ENCODE measurements around the gene CALM3.
"Not testable (repeated sequence)": the region's sequence is repeated elsewhere in the genome, so short reads cannot be mapped to it uniquely, and the experiment has no call there.

The CALM3 gene

DNA sequence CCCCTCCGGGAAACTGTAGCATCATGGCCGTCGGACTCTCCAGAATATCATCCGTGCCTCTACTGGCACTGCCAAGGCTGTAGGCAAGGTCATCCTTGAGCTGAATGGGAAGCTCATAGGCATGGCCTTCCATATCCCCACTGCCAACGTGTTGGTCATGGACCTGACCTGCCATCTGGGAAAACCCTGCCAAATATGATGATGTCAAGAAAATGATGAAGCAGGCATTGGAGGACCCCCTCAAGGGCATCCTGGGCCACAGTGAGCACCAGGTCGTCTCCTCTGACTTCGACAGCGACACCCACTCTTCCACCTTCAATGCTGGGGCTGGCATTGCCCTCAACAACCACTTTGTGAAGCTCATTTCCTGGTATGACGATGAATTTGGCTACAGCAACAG is 41.9 kb upstream of the CALM3 start:
- Histone ChIP-seq H2AFZ (ENCODE audit: low read depth, low read length) (no peak overlapping the region), H3K4me3 (ENCODE audit: low read depth in 1 of 2, low read length in 2 of 2) (no peak overlapping the region), H3K4me1 (ENCODE audit: insufficient read depth, low read length) (no peaks in the 10 kb centered on the region; the same call in 1 of the 2 replicates), H3K27ac (ENCODE audit: low read length) (no peak overlapping the region), H3K9ac (ENCODE audit: low read depth, low read length) (no peak overlapping the region), H3K79me2 (ENCODE audit: insufficient read depth, low read length) (no peaks in the 10 kb centered on the region), H3K36me3 (ENCODE audit: insufficient read depth, low read length) (no peaks in the 10 kb centered on the region), H3K27me3 (ENCODE audit: insufficient read depth, low read length, poor library complexity) (no peaks in the 10 kb centered on the region), H3K9me3 (ENCODE audit: insufficient read depth, low read length, severe bottlenecking) (no peaks in the 10 kb centered on the region), H3K4me2 (ENCODE audit: insufficient read depth, low read length) (no peak overlapping the region), H4K20me1 (ENCODE audit: insufficient read depth, low read length) (no peaks in the 10 kb centered on the region)
- no peak for DNase-seq
- ATAC-seq (ENCODE audit: insufficient read depth, low read depth), result no peak
- no peak for TF ChIP-seq EZH2 (IDR thresholded peaks at IDR 0.05; ENCODE audit: borderline replicate concordance, low read depth, low read length, severe bottlenecking)
- TF ChIP-seq, protein P1, sequence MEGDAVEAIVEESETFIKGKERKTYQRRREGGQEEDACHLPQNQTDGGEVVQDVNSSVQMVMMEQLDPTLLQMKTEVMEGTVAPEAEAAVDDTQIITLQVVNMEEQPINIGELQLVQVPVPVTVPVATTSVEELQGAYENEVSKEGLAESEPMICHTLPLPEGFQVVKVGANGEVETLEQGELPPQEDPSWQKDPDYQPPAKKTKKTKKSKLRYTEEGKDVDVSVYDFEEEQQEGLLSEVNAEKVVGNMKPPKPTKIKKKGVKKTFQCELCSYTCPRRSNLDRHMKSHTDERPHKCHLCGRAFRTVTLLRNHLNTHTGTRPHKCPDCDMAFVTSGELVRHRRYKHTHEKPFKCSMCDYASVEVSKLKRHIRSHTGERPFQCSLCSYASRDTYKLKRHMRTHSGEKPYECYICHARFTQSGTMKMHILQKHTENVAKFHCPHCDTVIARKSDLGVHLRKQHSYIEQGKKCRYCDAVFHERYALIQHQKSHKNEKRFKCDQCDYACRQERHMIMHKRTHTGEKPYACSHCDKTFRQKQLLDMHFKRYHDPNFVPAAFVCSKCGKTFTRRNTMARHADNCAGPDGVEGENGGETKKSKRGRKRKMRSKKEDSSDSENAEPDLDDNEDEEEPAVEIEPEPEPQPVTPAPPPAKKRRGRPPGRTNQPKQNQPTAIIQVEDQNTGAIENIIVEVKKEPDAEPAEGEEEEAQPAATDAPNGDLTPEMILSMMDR (IDR thresholded peaks at IDR 0.05; ENCODE audit: borderline replicate concordance, extremely low read depth, low read length, poor library complexity, severe bottlenecking), result no peak

- not testable (repeated sequence) for H4K20me1 ChIP-seq (ENCODE audit: insufficient read depth, low read length); H3K9me3 ChIP-seq (ENCODE audit: insufficient read depth, low read length, severe bottlenecking); H3K4me3 ChIP-seq (ENCODE audit: low read depth in 1 of 2, low read length in 2 of 2); H3K9ac ChIP-seq (ENCODE audit: low read depth, low read length); H3K27ac ChIP-seq (ENCODE audit: low read length); DNase-seq; H3K36me3 ChIP-seq (ENCODE audit: insufficient read depth, low read length); H3K79me2 ChIP-seq (ENCODE audit: insufficient read depth, low read length); H3K4me2 ChIP-seq (ENCODE audit: insufficient read depth, low read length); H3K4me1 ChIP-seq (ENCODE audit: insufficient read depth, low read length); ATAC-seq (ENCODE audit: insufficient read depth, low read depth); H2AFZ ChIP-seq (ENCODE audit: low read depth, low read length); H3K27me3 ChIP-seq (ENCODE audit: insufficient read depth, low read length, poor library complexity)
Observed at GRCh38 chr19:46559675-46560074, 41.5 kb upstream of the CALM3 start.

DNA sequence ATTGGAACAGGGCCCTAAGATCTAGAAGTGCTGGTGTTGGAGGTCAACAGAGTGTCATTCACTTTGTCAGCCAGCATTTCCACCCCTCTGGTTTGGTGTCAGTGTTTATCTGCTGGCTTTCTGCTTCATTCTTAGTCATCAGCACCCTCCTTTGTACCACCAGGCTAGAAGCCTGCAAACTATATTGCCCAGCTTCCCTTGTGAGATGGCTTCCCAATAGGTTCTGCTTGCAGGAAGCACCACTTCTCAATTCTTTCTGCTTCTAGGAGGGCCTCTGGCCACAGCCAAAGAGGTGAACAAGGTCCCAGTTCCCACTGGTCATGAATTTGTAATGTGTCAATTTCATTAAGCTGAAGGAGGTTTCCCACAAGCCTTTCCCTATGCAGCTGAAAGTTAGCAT is 36.4 kb upstream of the CALM3 start:
- no peak for DNase-seq
- ATAC-seq (ENCODE audit: insufficient read depth, low read depth), result no peak
- no peak overlapping the region for H3K27ac ChIP-seq (ENCODE audit: low read length)
- no peaks in the 10 kb centered on the region for H3K36me3 ChIP-seq (ENCODE audit: insufficient read depth, low read length)
- H3K27me3 ChIP-seq (ENCODE audit: insufficient read depth, low read length, poor library complexity), result no peaks in the 10 kb centered on the region
- H2AFZ ChIP-seq (ENCODE audit: low read depth, low read length), result no peak overlapping the region
- H4K20me1 ChIP-seq (ENCODE audit: insufficient read depth, low read length), result no peaks in the 10 kb centered on the region
- H3K4me3 ChIP-seq (ENCODE audit: low read depth in 1 of 2, low read length in 2 of 2), result no peak overlapping the region
- H3K9ac ChIP-seq (ENCODE audit: low read depth, low read length), result no peak overlapping the region
- H3K4me1 ChIP-seq (ENCODE audit: insufficient read depth, low read length), result no peaks in the 10 kb centered on the region; the same call in 1 of the 2 replicates
- H3K9me3 ChIP-seq (ENCODE audit: insufficient read depth, low read length, severe bottlenecking), result no peaks in the 10 kb centered on the region
- H3K4me2 ChIP-seq (ENCODE audit: insufficient read depth, low read length), result no peak overlapping the region
- TF ChIP-seq EZH2 (IDR thresholded peaks at IDR 0.05; ENCODE audit: borderline replicate concordance, low read depth, low read length, severe bottlenecking), result no peak
- TF ChIP-seq, protein P1 (IDR thresholded peaks at IDR 0.05; ENCODE audit: borderline replicate concordance, extremely low read depth, low read length, poor library complexity, severe bottlenecking), result no peak
- no peaks in the 10 kb centered on the region for H3K79me2 ChIP-seq (ENCODE audit: insufficient read depth, low read length)

DNA sequence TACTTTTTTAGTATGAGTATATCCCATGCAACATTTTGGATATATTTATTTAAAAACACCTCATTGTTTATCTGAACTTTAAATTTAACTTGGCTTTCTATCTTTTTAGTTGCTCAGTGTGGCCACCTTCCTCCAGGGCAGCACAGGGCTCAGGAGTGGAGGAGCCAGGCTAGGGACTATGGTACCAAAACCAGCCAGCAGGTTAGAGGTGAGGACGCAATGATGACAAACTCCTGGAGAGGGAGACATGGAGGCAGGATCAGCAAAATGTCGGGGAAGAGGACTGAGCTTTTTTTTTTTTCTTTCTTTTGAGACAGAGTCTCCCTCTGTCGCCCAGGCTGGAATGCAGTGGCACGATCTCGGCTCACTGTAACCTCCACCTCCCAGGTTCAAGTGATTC is 29.6 kb upstream of the CALM3 start:
- H4K20me1 ChIP-seq (ENCODE audit: insufficient read depth, low read length), result no peaks in the 10 kb centered on the region
- DNase-seq (peak; percentile 37), ATAC-seq (ENCODE audit: insufficient read depth, low read depth) (0 out of 3 replicates have a peak, but pooled peaks have one; percentile 47)
- H3K9ac ChIP-seq (ENCODE audit: low read depth, low read length), result no peak overlapping the region
- TF ChIP-seq, protein P1 (IDR thresholded peaks at IDR 0.05; ENCODE audit: borderline replicate concordance, extremely low read depth, low read length, poor library complexity, severe bottlenecking), result peak; percentile 50
- no peak for TF ChIP-seq EZH2 (IDR thresholded peaks at IDR 0.05; ENCODE audit: borderline replicate concordance, low read depth, low read length, severe bottlenecking)
- no peak overlapping the region for H3K27ac ChIP-seq (ENCODE audit: low read length)
- H3K4me2 ChIP-seq (ENCODE audit: insufficient read depth, low read length), result no peak overlapping the region
- H3K79me2 ChIP-seq (ENCODE audit: insufficient read depth, low read length), result no peaks in the 10 kb centered on the region
- no peaks in the 10 kb centered on the region for H3K9me3 ChIP-seq (ENCODE audit: insufficient read depth, low read length, severe bottlenecking)
- H3K4me3 ChIP-seq (ENCODE audit: low read depth in 1 of 2, low read length in 2 of 2), result no peak overlapping the region
- H3K36me3 ChIP-seq (ENCODE audit: insufficient read depth, low read length), result no peaks in the 10 kb centered on the region
- peaks cover 4% of the 10 kb centered on the region for H3K27me3 ChIP-seq (ENCODE audit: insufficient read depth, low read length, poor library complexity)
- H3K4me1 ChIP-seq (ENCODE audit: insufficient read depth, low read length), result 0 out of 2 replicates have a peak, but pooled peaks cover 6% of the 10 kb centered on the region
- H2AFZ ChIP-seq (ENCODE audit: low read depth, low read length), result no peak overlapping the region
